Small intestine (tissue), 4 donors: Measurements from ENCODE around the gene BABAM1. TPM values are rescaled to one million over a fixed set of nuclear protein-coding genes. Genes with fewer than 3 reads are reported as not detected.

Experiments used
- polyA plus RNA-seq, 4 donors: library from polyadenylated mRNA; stranded (reverse) in 3 of 4; unstranded in 1 of 4; fragments of 200-250 nt in 3 of 4; fragments of 120-200 nt in 1 of 4; gene quantifications; one replicate each; pipeline versions ENCODE4 v1.2.1 to v1.2.3, GENCODE V29; 2013
- donor health status: healthy with polysubstance abuse.
- donor health status: Bipolar disorder and iron deficiency.
- donor health status: healthy.

Gene BABAM1
- polyA plus RNA-seq, 4 donors = 68.9 to 82.7 (median 75.3) TPM

Other genes with a start within 250 kb of the BABAM1 start
- gene CPAMD8, start 240.6 kb upstream of the BABAM1 start, polyA plus RNA-seq = 1 to 10 TPM in 3 of 4 donors, under 1 TPM in 1; 0.45 to 7.1 (median 3.1) TPM
- 10 to 100 TPM in 2 of 4 donors, 1 to 10 TPM in 2; 7.4 to 16.5 (median 13.2) TPM for gene HAUS8, start 192.0 kb upstream of the BABAM1 start, polyA plus RNA-seq
- gene MYO9B, start 191.7 kb upstream of the BABAM1 start, polyA plus RNA-seq = 10 to 100 TPM; 31.6 to 62.1 (median 47.9) TPM
- gene USE1, start 52.1 kb upstream of the BABAM1 start, polyA plus RNA-seq = 10 to 100 TPM; 31.7 to 40.5 (median 37.2) TPM
- 10 to 100 TPM; 24.0 to 93.7 (median 50.9) TPM for gene OCEL1, start 41.2 kb upstream of the BABAM1 start, polyA plus RNA-seq
- gene NR2F6, start 21.5 kb upstream of the BABAM1 start, polyA plus RNA-seq = 10 to 100 TPM; 41.6 to 93.0 (median 74.9) TPM
- 1 to 10 TPM in 3 of 4 donors, not detected in 1; 1.4 to 4.7 (median 2.0) TPM for gene USHBP1, start 2.7 kb upstream of the BABAM1 start, polyA plus RNA-seq
- gene ANKLE1, start 14.5 kb downstream of the BABAM1 start, polyA plus RNA-seq = under 1 TPM in 3 of 4 donors, not detected in 1; 0.15 to 0.71 (median 0.22) TPM
- gene ABHD8, start 36.0 kb downstream of the BABAM1 start, polyA plus RNA-seq = 1 to 10 TPM; 2.2 to 5.1 (median 3.9) TPM
- 100 to 1,000 TPM in 3 of 4 donors, 10 to 100 TPM in 1; 49.0 to 404 (median 278) TPM for gene MRPL34, start 38.4 kb downstream of the BABAM1 start, polyA plus RNA-seq
- gene DDA1, start 42.1 kb downstream of the BABAM1 start, polyA plus RNA-seq = 10 to 100 TPM; 29.4 to 57.5 (median 48.9) TPM
- 1 to 10 TPM; 1.9 to 5.1 (median 3.9) TPM for gene ANO8, start 67.4 kb downstream of the BABAM1 start, polyA plus RNA-seq
- gene GTPBP3, start 70.1 kb downstream of the BABAM1 start, polyA plus RNA-seq = 10 to 100 TPM in 2 of 4 donors, 1 to 10 TPM in 2; 9.2 to 18.5 (median 10.9) TPM
- gene PLVAP, start 109.9 kb downstream of the BABAM1 start, polyA plus RNA-seq = 100 to 1,000 TPM in 1 of 4 donors, 10 to 100 TPM in 1, 1 to 10 TPM in 2; 2.2 to 115 (median 19.4) TPM
- under 1 TPM in 2 of 4 donors, not detected in 2; 0.07 to 0.24 TPM for gene CCDC194, start 126.8 kb downstream of the BABAM1 start, polyA plus RNA-seq
- 100 to 1,000 TPM in 1 of 4 donors, 10 to 100 TPM in 2, 1 to 10 TPM in 1; 4.5 to 128 (median 40.2) TPM for gene BST2, start 138.2 kb downstream of the BABAM1 start, polyA plus RNA-seq
- 100 to 1,000 TPM in 1 of 4 donors, 10 to 100 TPM in 3; 57.5 to 117 (median 78.1) TPM for gene MVB12A, start 152.6 kb downstream of the BABAM1 start, polyA plus RNA-seq
- gene TMEM221, start 181.2 kb downstream of the BABAM1 start, polyA plus RNA-seq = under 1 TPM in 2 of 4 donors, not detected in 2; 0.07 to 0.43 TPM
- not detected for gene NXNL1, start 193.5 kb downstream of the BABAM1 start, polyA plus RNA-seq
- 1 to 10 TPM in 3 of 4 donors, under 1 TPM in 1; 0.22 to 5.5 (median 3.1) TPM for gene SLC27A1, start 203.1 kb downstream of the BABAM1 start, polyA plus RNA-seq
- gene PGLS, start 244.2 kb downstream of the BABAM1 start, polyA plus RNA-seq = 100 to 1,000 TPM in 2 of 4 donors, 10 to 100 TPM in 2; 87.3 to 116 (median 105) TPM